NCI-H748 treated with DMSO at 0.1 percent for 48 hours (cell line): ENCODE data around the gene SMARCD1.

Experiments
- DNase-seq: peaks from one replicate; lab custom pipeline; 2025; lab: John Stamatoyannopoulos, UW

SMARCD1 gene

GRCh38 chr12:50057000-50057841 is 27.9 kb upstream of the SMARCD1 start, which contains the start of gene ASIC1:
ASIC1 (plus strand) TSS chr12:50057596; CDS start chr12:50058767, 1,171 bp downstream.
- DNase-seq, result peak; percentile 22

- DNase-seq, result no peak
Measured at GRCh38 chr12:50057896-50058670, 27.1 kb upstream of the SMARCD1 start.

- DNase-seq, result no peak
Measured at GRCh38 chr12:50058743-50059312, 26.3 kb upstream of the SMARCD1 start.

- DNase-seq, result no peak
Measured at GRCh38 chr12:50059440-50060119, 25.6 kb upstream of the SMARCD1 start.

GRCh38 chr12:50060120-50060468 is 25.0 kb upstream of the SMARCD1 start:
- no peak for DNase-seq

GRCh38 chr12:50061171-50061570 is 24.0 kb upstream of the SMARCD1 start:
- DNase-seq, result no peak

GRCh38 chr12:50061946-50062686 is 23.0 kb upstream of the SMARCD1 start:
- DNase-seq, result no peak

- no peak for DNase-seq
Measured at GRCh38 chr12:50062728-50063460, 22.2 kb upstream of the SMARCD1 start.

GRCh38 chr12:50065726-50066310 is 19.3 kb upstream of the SMARCD1 start:
- no peak for DNase-seq

GRCh38 chr12:50066402-50066801 is 18.7 kb upstream of the SMARCD1 start:
- DNase-seq, result no peak

GRCh38 chr12:50069069-50069468 is 16.1 kb upstream of the SMARCD1 start:
- DNase-seq, result no peak

GRCh38 chr12:50069539-50069938 is 15.6 kb upstream of the SMARCD1 start:
- DNase-seq, result no peak

GRCh38 chr12:50070314-50071060 is 14.7 kb upstream of the SMARCD1 start:
- DNase-seq, result peak; percentile 38

- DNase-seq, result no peak
Measured at GRCh38 chr12:50072198-50072907, 12.8 kb upstream of the SMARCD1 start.

GRCh38 chr12:50073206-50073605 is 11.9 kb upstream of the SMARCD1 start:
- DNase-seq, result no peak

- no peak for DNase-seq
Measured at GRCh38 chr12:50073712-50074111, 11.4 kb upstream of the SMARCD1 start.

- DNase-seq, result peak; percentile 57
Measured at GRCh38 chr12:50074936-50075807, 10.0 kb upstream of the SMARCD1 start.

- DNase-seq, result no peak
Measured at GRCh38 chr12:50075808-50076170, 9.4 kb upstream of the SMARCD1 start.
